Vagina (tissue), 2 donors: ENCODE data around the gene MMGT1. TPM values are rescaled to one million over a fixed set of nuclear protein-coding genes. Genes with fewer than 3 reads are reported as not detected.

Experiments used
- DNase-seq, 2 donors: peaks; one replicate each; pipeline ENCODE4 v3.0.0-alpha.2; 2017; ENCODE audit errors: extremely low spot score in 2 of 2
- H3K27ac ChIP-seq: fragments of 200-600 bp; sonication (generic); one replicate; pipeline ENCODE4 v1.5.1; 2019
- H3K27me3 ChIP-seq: fragments of 200-600 bp; sonication (generic); one replicate; pipeline ENCODE4 v1.5.1; 2019
- H3K36me3 ChIP-seq, 2 donors: fragments of 200-600 bp; sonication (generic); one replicate each; pipeline ENCODE4 v1.5.1; 2017 to 2019
- H3K4me1 ChIP-seq: fragments of 200-600 bp; sonication (generic); one replicate; pipeline ENCODE4 v1.5.1; 2019
- H3K4me3 ChIP-seq, 2 donors: fragments of 200-600 bp; sonication (generic); 1 replicate in 1 of 2; 2 replicates in 1 of 2; pipeline ENCODE4 v1.5.1; 2016 to 2019
- H3K9me3 ChIP-seq: fragments of 200-600 bp; sonication (generic); one replicate; pipeline ENCODE4 v1.5.1; 2019
- POLR2A ChIP-seq, 2 donors: fragments of 450-650 bp; IDR thresholded peaks; one replicate each; pipeline ENCODE4 v1.6.1; 2017; ENCODE audit warnings: antibody characterized with exemption in 2 of 2, mild to moderate bottlenecking in 2 of 2, moderate library complexity in 2 of 2
- POLR2AphosphoS5 ChIP-seq, 2 donors: sonication (generic); formaldehyde crosslinking; IDR thresholded peaks; one replicate each; pipeline ENCODE4 v1.9.0; 2017; ENCODE audit warnings: antibody characterized with exemption in 2 of 2, mild to moderate bottlenecking in 2 of 2, low read depth in 1 of 2; ENCODE audit not compliant: insufficient read depth in 1 of 2
- intact Hi-C: fragments of 100-400 bp; cut with DNase I; formaldehyde crosslinking; loops from one replicate; pipeline ENCODE4 v1.15.1; 2023
- total RNA-seq: library from RNA; depleted of rRNA; stranded (reverse); fragments of >200 nt; gene quantifications from one replicate; pipeline ENCODE4 v1.2.3, GENCODE V29; 2016
- TF ChIP-seq, protein P1 (sequence below), 3 experiments: fragments of 450-650 bp in 2 of 3; fragments of 200-600 bp in 1 of 3; sonication (generic) in 1 of 3; IDR thresholded peaks; one replicate each; pipeline ENCODE4 v1.5.1; 2017 to 2019; ENCODE audit warnings: antibody characterized with exemption in 3 of 3, mild to moderate bottlenecking in 2 of 3, moderate library complexity in 2 of 3

The MMGT1 gene
- total RNA-seq = 18.9 TPM

DNA sequence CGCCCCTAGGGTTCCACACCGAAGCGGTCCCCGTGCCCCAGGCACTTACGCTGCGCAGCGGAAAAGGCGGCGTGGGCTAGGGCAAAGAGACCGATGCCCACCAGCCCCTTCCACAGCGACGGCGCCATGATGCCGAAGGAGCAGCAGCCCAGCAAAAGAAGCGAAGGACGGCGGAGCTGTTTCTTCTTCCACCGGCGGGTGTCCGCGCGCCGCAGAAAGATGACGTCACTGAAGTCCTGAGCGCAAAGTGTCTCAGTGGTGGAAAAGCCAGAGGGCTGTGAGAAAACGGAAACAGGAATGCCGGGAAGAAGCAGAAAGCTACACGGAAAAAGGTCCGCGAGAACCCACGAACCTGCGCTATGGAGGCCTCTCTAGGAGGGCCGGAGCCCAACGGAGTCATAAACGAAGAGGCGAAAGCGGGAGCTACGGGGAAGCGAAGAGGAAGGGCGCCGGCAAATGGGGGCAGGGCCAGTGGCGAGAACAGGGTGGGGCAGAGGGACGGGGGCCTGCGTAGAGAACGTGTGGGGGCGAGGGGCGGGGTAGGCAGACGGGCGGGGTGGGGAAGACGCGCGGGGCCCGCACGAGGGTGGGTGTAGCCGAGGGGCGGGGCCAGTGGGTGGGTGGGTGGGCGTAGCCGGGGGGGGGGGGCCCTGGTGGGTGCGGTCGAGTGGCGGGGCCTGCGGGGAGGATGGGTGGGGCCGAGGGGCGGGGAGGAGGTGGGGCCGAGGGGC, at the start of gene MMGT1:
Gene MMGT1, minus strand, starts transcription at position 441 of the 731 bp plus-strand sequence. Its CDS starts 313 bp downstream, at position 128.
- H3K27me3 ChIP-seq = no peaks in the 10 kb centered on the region
- no peak for DNase-seq
- peak within 1 kb of the TSS; percentile 52 to 59 for H3K4me3 ChIP-seq
- no peaks in the 10 kb centered on the region for H3K9me3 ChIP-seq
- peaks cover 12% of the 10 kb centered on the region for H3K4me1 ChIP-seq
- peak; percentile 28 to 75 for TF ChIP-seq POLR2AphosphoS5 (IDR thresholded peaks at IDR 0.05; ENCODE audit: insufficient read depth in 1 of 2, low read depth in 1 of 2)
- peak in 1 of 2 donors; percentile 26 for TF ChIP-seq POLR2A (IDR thresholded peaks at IDR 0.05)
- TF ChIP-seq, protein P1, sequence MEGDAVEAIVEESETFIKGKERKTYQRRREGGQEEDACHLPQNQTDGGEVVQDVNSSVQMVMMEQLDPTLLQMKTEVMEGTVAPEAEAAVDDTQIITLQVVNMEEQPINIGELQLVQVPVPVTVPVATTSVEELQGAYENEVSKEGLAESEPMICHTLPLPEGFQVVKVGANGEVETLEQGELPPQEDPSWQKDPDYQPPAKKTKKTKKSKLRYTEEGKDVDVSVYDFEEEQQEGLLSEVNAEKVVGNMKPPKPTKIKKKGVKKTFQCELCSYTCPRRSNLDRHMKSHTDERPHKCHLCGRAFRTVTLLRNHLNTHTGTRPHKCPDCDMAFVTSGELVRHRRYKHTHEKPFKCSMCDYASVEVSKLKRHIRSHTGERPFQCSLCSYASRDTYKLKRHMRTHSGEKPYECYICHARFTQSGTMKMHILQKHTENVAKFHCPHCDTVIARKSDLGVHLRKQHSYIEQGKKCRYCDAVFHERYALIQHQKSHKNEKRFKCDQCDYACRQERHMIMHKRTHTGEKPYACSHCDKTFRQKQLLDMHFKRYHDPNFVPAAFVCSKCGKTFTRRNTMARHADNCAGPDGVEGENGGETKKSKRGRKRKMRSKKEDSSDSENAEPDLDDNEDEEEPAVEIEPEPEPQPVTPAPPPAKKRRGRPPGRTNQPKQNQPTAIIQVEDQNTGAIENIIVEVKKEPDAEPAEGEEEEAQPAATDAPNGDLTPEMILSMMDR (IDR thresholded peaks at IDR 0.05) = peak in 1 of 3 experiments; percentile 23
- peak within 1 kb of the TSS; percentile 80 for H3K27ac ChIP-seq
- H3K36me3 ChIP-seq = no peaks in the 10 kb centered on the region
- intact Hi-C loops = no loop called here

DNA sequence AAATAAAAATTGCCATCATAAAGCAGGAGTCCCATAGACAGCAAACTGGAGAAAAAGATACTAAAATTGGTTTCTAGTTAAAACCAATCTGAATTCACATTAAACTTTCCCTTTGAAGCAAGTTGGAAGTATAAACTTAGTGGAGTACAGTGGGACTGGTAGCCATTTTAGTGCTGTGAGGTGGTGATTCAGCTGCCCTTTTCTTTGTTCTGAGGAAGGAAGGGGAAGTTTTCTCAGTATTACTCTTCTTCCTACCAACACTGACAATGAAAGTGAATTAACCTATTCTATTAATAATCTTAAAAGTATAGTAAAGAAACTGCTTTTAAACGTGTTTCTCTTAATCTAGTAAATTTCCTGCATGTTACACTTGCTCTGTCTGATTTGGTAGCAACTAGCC, 48.1 kb upstream of the MMGT1 start:
- intact Hi-C loops = no loop called here
- Histone ChIP-seq H3K27me3 (no peaks in the 10 kb centered on the region), H3K27ac (no peak overlapping the region), H3K9me3 (no peaks in the 10 kb centered on the region), H3K4me3 (no peak overlapping the region), H3K36me3 (peaks cover 0 to 9% of the 10 kb centered on the region in 2 donors), H3K4me1 (no peaks in the 10 kb centered on the region)
- TF ChIP-seq, protein P1 (IDR thresholded peaks at IDR 0.05) = no peak
- TF ChIP-seq POLR2A (IDR thresholded peaks at IDR 0.05) (no peak), POLR2AphosphoS5 (IDR thresholded peaks at IDR 0.05; ENCODE audit: insufficient read depth in 1 of 2, low read depth in 1 of 2) (no peak)
- no peak for DNase-seq

- Histone ChIP-seq H3K9me3 (no peaks in the 10 kb centered on the region), H3K4me1 (no peaks in the 10 kb centered on the region), H3K36me3 (peaks cover 0 to 9% of the 10 kb centered on the region in 2 donors), H3K4me3 (no peak overlapping the region), H3K27me3 (no peaks in the 10 kb centered on the region), H3K27ac (no peak overlapping the region)
- no peak for TF ChIP-seq POLR2AphosphoS5 (IDR thresholded peaks at IDR 0.05; ENCODE audit: insufficient read depth in 1 of 2, low read depth in 1 of 2)
- TF ChIP-seq, protein P1 (IDR thresholded peaks at IDR 0.05) = no peak
- no peak for TF ChIP-seq POLR2A (IDR thresholded peaks at IDR 0.05)
- intact Hi-C loops = no loop called here
- DNase-seq = no peak
Observed at GRCh38 chrX:136021160-136021559, 47.4 kb upstream of the MMGT1 start.

- intact Hi-C loops = no loop called here
- no peak for TF ChIP-seq POLR2AphosphoS5 (IDR thresholded peaks at IDR 0.05; ENCODE audit: insufficient read depth in 1 of 2, low read depth in 1 of 2)
- TF ChIP-seq, protein P1 (IDR thresholded peaks at IDR 0.05) = no peak
- no peak for TF ChIP-seq POLR2A (IDR thresholded peaks at IDR 0.05)
Observed at GRCh38 chrX:136019226-136019625, 45.4 kb upstream of the MMGT1 start.

GRCh38 chrX:136016881-136017280, 43.1 kb upstream of the MMGT1 start:
- TF ChIP-seq POLR2A (IDR thresholded peaks at IDR 0.05) = no peak
- TF ChIP-seq, protein P1 (IDR thresholded peaks at IDR 0.05) = no peak
- TF ChIP-seq POLR2AphosphoS5 (IDR thresholded peaks at IDR 0.05; ENCODE audit: insufficient read depth in 1 of 2, low read depth in 1 of 2) = no peak
- Histone ChIP-seq H3K27me3 (no peaks in the 10 kb centered on the region), H3K36me3 (peaks cover 0 to 13% of the 10 kb centered on the region in 2 donors)

More at GRCh38 chrX:136019226-136019625, 45.4 kb upstream of the MMGT1 start:
- no peak overlapping the region for H3K27ac ChIP-seq
- H3K36me3 ChIP-seq = peaks cover 0 to 9% of the 10 kb centered on the region in 2 donors
- no peaks in the 10 kb centered on the region for H3K4me1 ChIP-seq
- H3K27me3 ChIP-seq = no peaks in the 10 kb centered on the region
- DNase-seq = no peak
- H3K4me3 ChIP-seq = no peak overlapping the region
- no peaks in the 10 kb centered on the region for H3K9me3 ChIP-seq

More at GRCh38 chrX:136016881-136017280, 43.1 kb upstream of the MMGT1 start:
- no peak for DNase-seq
- intact Hi-C loops = no loop called here
- H3K4me3 ChIP-seq = no peak overlapping the region
- H3K27ac ChIP-seq = no peak overlapping the region
- no peaks in the 10 kb centered on the region for H3K9me3 ChIP-seq
- no peaks in the 10 kb centered on the region for H3K4me1 ChIP-seq
